GM19240 (cell line): Measurements from ENCODE around the gene CHST9.

Experiments used
- DNase-seq: peaks from one replicate; pipeline ENCODE4 v3.0.0; 2011; ENCODE audit warnings: low spot score; ENCODE audit not compliant: insufficient read length

The CHST9 gene

DNA sequence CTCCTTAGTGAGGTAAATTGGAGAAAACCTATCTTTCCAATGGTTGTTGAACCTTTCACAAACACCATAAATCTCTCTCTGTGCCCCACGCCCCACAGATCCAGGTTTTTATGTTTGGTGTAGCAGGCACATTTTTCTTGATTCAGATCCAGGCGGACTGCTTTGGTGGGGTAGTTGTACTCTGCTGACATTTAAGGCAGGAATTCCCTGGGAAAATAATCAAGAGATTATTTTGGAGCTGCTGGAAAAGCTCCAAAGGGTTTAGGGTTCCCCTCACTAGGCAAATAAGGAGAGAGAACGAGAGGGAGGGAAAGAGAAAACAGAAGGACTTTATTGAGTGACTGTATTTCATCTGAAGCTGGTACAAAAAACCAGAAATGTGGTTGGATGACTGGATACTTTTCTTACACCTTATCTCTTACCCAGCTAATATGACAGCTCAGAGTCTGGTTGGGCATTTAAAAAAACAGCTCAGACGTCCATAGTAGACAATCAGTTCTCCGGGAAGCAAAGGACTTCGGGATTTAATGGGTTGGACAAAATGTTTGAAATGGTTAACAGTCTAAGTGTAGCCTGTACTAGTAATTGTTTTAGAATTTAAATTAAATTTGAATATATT lies 316.0 kb downstream of the CHST9 start:
- no peak for DNase-seq

DNA sequence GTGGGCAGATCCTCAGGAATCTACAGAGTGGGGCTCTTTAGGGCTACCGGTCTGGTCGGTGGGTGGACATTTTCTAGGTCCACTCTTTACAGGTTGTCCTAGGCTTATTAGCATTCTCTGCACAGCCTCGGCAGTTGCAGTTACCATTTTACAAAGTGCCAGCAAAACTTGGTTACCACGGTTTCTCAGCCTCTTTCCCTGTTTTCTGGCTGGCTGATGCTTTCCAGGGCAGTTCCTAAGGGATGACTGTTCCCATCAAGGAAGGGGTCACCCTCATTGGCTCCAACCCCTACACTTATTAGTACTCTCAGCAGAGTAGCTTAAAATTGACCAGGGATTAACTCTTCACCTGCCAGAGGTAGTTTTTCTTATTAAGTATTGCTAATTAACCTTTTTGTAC lies 317.6 kb downstream of the CHST9 start:
- DNase-seq: no peak

DNA sequence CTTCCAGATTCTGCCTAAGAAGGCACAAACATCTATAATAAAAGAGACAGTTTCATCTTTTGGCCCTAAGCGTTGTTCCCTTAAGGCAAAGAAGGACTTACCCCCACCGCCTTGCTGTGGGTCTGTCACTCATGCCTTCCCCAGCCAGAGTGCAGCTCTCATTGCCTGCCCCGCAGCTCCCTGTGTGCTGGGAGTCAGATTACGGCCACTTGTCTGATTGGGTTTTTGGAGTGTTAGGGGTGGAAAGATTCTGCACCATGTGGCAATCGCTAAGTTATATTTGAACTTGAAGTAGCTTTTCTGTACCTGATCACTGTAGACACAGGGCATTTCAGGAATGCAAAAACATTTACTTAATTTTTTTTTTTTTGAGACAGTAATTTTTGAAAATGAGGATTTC lies 319.6 kb downstream of the CHST9 start, which contains the start of gene AQP4:
Gene AQP4, minus strand, starts transcription at position 151 of the 400 bp plus-strand sequence. Its CDS starts 18 bp downstream, at position 133.
- DNase-seq: no peak

DNA sequence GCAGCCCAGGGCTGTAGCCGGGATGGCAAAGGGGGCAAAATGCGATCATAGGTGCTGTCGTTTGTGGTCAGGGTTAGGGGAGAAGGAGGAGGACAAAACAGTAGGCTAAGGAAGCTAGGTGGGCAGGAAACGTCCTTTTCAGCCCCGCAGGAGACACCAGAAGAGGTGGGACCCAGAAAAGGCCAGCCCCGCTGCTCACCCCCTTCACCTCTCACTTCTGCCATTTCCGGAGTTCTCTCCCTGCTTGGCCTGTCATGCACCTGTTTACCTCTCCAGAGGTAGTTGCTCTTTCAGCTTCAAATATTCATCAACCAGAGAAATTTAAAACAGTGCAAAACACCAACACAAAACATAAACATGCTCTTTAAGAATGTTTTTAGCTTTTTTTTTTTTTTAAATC lies 320.4 kb downstream of the CHST9 start:
- no peak for DNase-seq

DNA sequence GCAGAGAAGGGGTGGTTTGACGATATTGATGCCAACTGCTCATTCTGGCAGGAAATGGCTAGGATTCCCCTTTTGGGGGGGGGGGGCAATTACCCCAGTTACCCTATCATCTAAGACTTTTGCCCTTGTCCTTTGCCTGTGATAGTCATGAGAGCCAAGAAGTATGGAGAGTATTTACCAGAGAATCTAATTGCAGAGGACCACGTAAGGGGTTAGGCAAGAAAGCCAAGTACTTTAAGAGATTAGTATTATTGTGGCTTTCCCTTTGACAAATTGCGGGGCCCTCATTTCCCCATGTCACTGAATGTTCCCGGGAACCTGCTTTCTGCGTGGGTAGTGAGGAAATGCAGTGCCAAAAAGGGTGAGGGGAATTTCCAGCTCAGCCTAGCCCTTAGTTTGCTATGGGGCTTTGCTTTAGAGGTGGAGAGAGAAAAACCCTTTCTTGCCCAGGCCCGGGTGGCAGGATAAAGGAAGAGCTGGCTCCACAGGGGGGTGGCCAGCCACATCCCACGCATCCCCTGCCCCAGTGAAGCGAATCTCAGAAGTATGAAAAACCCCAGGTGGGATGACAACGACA lies 321.1 kb downstream of the CHST9 start:
- no peak for DNase-seq

DNA sequence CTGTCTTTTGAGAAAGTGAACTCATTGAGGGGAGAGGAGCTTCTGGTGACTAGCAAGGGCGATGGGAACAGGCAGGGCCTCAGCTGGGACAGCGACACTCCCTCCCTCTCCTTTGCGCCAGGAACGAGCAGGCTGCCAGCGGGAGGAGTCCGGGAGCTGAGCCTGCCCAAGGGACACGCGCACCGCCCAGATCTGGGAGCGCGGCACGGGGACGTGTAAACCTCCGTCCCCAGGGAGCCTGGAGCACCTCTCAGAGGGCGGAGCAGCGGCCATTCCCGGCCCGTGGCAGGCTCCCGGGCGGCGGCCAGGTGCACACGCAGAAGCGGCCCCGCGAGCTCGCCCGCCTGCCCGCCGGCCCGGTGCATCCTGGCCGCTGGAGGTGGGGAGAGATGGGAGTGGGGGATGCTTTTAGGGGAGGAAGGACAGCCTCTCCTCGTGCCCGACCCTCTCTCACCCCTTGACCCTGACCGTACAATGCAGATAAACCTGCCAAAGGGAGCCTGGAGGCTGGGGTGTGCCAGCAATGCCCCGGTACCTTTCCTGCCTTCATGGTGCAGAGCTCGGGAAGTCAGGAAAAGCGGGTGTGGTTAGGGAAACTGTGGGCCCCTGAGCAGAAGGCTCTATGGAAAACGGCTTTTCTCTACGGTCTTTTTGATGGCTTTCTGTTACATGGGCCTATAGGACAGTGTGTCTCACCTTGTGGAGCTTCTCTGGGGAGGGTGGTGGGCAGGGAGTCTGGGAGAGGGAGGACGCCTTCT lies 321.8 kb downstream of the CHST9 start:
- DNase-seq: no peak

DNA sequence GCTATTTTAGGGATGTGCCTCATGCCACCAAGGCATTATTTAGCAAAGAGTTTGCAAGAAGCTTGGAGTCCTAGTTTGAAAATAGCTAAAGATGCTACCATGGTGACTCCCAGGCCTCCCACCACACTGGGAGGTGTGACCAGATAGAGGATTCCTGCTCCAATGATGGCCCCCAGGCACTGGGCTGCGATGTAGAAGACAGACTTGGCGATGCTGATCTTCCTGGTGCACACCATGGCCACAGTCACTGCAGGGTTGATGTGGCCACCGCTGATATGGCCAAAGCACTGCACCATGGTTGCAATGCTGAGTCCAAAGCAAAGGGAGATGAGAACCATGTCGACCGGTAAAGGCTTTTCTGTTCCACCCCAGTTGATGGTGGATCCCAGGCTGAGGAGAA lies 323.0 kb downstream of the CHST9 start:
- DNase-seq: no peak
